ENCODE data around the gene RGS3.

GRCh38 chr9:113620377-113621161 is 157.0 kb downstream of the RGS3 start:
- peak; percentile 40 to 61 for TF ChIP-seq POLR2AphosphoS5 (IDR thresholded peaks at IDR 0.05)
- TF ChIP-seq EP300 (IDR thresholded peaks at IDR 0.05): peak in 1 of 4 donors; percentile 28
